DMS 273 treated with DMSO at 0.1 percent for 48 hours (cell line): ENCODE results near the gene ESRRA.
A peak's percentile ranks its signal among the peaks of the same experiment; 100 is the strongest.

Experiments
- DNase-seq: peaks from one replicate; lab custom pipeline; 2025; lab: John Stamatoyannopoulos, UW

Gene ESRRA

GRCh38 chr11:64305075-64305690 is at the start of gene ESRRA:
Gene ESRRA (plus strand): TSS chr11:64305524. CDS start chr11:64307180, 1,656 bp downstream.
- DNase-seq = peak; percentile 95

- DNase-seq = no peak
Observed at GRCh38 chr11:64256300-64256699, 49.0 kb upstream of the ESRRA start.

- no peak for DNase-seq
Observed at GRCh38 chr11:64258356-64258755, 47.0 kb upstream of the ESRRA start.

GRCh38 chr11:64258946-64259532 is 46.3 kb upstream of the ESRRA start:
- DNase-seq = no peak

GRCh38 chr11:64259533-64260067 is 45.7 kb upstream of the ESRRA start:
- DNase-seq = no peak

GRCh38 chr11:64260147-64260708 is 45.1 kb upstream of the ESRRA start:
- DNase-seq = no peak

- DNase-seq = no peak
Observed at GRCh38 chr11:64261556-64262080, 43.7 kb upstream of the ESRRA start.

GRCh38 chr11:64262271-64263002 is 42.9 kb upstream of the ESRRA start:
- no peak for DNase-seq

- no peak for DNase-seq
Observed at GRCh38 chr11:64263021-64263946, 42.0 kb upstream of the ESRRA start.

GRCh38 chr11:64263947-64264317 is 41.4 kb upstream of the ESRRA start:
- no peak for DNase-seq

GRCh38 chr11:64264371-64264852 is 40.9 kb upstream of the ESRRA start:
- DNase-seq = no peak

- DNase-seq = no peak
Observed at GRCh38 chr11:64265176-64266160, 39.9 kb upstream of the ESRRA start.

GRCh38 chr11:64266339-64266738 is 39.0 kb upstream of the ESRRA start:
- DNase-seq = no peak

- no peak for DNase-seq
Observed at GRCh38 chr11:64267207-64267945, 37.9 kb upstream of the ESRRA start.

- DNase-seq = peak; percentile 68
Observed at GRCh38 chr11:64268025-64268892, 37.1 kb upstream of the ESRRA start.

GRCh38 chr11:64268893-64269539 is 36.3 kb upstream of the ESRRA start:
- no peak for DNase-seq

GRCh38 chr11:64269540-64270220 is 35.6 kb upstream of the ESRRA start:
- DNase-seq = peak; percentile 95
